HepG2 (cell line): Measurements from ENCODE around the gene PACSIN1. TPM values are rescaled to one million over a fixed set of nuclear protein-coding genes. Genes with fewer than 3 reads are reported as not detected.

Source experiments
- ARNT2 ChIP-seq: sonication (generic); formaldehyde crosslinking; IDR thresholded peaks from 2 replicates; pipeline ENCODE4 v1.8.0; 2022; ENCODE audit warnings: mild to moderate bottlenecking, low read depth, missing genetic modification reagents, moderate library complexity
- ATF1 ChIP-seq: IDR thresholded peaks from 2 replicates; pipeline ENCODE4 v1.6.1; 2016; ENCODE audit warnings: mild to moderate bottlenecking, control low read depth
- CC2D1A ChIP-seq: sonication (generic); formaldehyde crosslinking; IDR thresholded peaks from 2 replicates; pipeline ENCODE4 v1.8.1; 2023; ENCODE audit warnings: mild to moderate bottlenecking, missing genetic modification reagents
- EZH2 ChIP-seq: conservative IDR thresholded peaks from 2 replicates; pipeline ENCODE4 v1.6.1; 2012; ENCODE audit warnings: mild to moderate bottlenecking, low read depth, low read length, moderate library complexity
- HDAC6 ChIP-seq: fragments of 200-600 bp; sonication (generic); IDR thresholded peaks from 2 replicates; pipeline ENCODE4 v1.7.0; 2017; ENCODE audit warnings: mild to moderate bottlenecking, antibody characterized with exemption, low read length, low read depth
- ISX ChIP-seq: sonication (generic); formaldehyde crosslinking; conservative IDR thresholded peaks from 2 replicates; pipeline ENCODE4 v1.5.0; 2020; ENCODE audit warnings: missing genetic modification reagents
- NCOA2 ChIP-seq: sonication (generic); formaldehyde crosslinking; IDR thresholded peaks from 2 replicates; pipeline ENCODE4 v1.8.0; 2022; ENCODE audit warnings: inconsistent platforms
- POLR2A ChIP-seq, 2 experiments: IDR thresholded peaks; 2 replicates each; pipeline ENCODE4 v1.6.1; 2011; ENCODE audit warnings: low read depth in 2 of 2, low read length in 2 of 2, mild to moderate bottlenecking in 1 of 2, moderate library complexity in 1 of 2; ENCODE audit not compliant: insufficient read depth in 1 of 2
- RFX1 ChIP-seq: fragments of 450-650 bp; IDR thresholded peaks from 2 replicates; pipeline ENCODE4 v1.6.1; 2017
- SETDB1 ChIP-seq: sonication (generic); formaldehyde crosslinking; IDR thresholded peaks from 2 replicates; pipeline ENCODE4 v1.5.1; 2020; ENCODE audit warnings: missing genetic modification reagents, mild to moderate bottlenecking, borderline replicate concordance
- SIX1 ChIP-seq: sonication (generic); formaldehyde crosslinking; IDR thresholded peaks from 2 replicates; pipeline ENCODE4 v1.4.0; 2020; ENCODE audit warnings: missing genetic modification reagents, borderline replicate concordance
- SMARCE1 ChIP-seq: fragments of 450-650 bp; IDR thresholded peaks from 2 replicates; pipeline ENCODE4 v1.6.1; 2017; ENCODE audit warnings: borderline replicate concordance
- THAP11 ChIP-seq: IDR thresholded peaks from 2 replicates; pipeline ENCODE4 v1.6.1; 2016; ENCODE audit warnings: missing biosample characterization, missing genetic modification reagents
- YEATS2 ChIP-seq: sonication (generic); formaldehyde crosslinking; IDR thresholded peaks from 2 replicates; pipeline ENCODE4 v1.4.0; 2020; ENCODE audit warnings: missing genetic modification reagents, borderline replicate concordance
- ZEB1 ChIP-seq: IDR thresholded peaks from 2 replicates; pipeline ENCODE4 v1.6.1; 2012; ENCODE audit warnings: mild to moderate bottlenecking, low read depth, inconsistent platforms; ENCODE audit not compliant: insufficient replicate concordance
- ZNF10 ChIP-seq: sonication (generic); formaldehyde crosslinking; IDR thresholded peaks from 2 replicates; pipeline ENCODE4 v1.4.0; 2020; ENCODE audit warnings: mild to moderate bottlenecking, low read depth, missing genetic modification reagents, borderline replicate concordance
- ZNF326 ChIP-seq: sonication (generic); formaldehyde crosslinking; IDR thresholded peaks from 2 replicates; pipeline ENCODE4 v1.4.0; 2020; ENCODE audit warnings: missing genetic modification reagents, borderline replicate concordance
- ZNF44 ChIP-seq: sonication (generic); formaldehyde crosslinking; IDR thresholded peaks from 2 replicates; pipeline ENCODE4 v1.5.1; 2020; ENCODE audit warnings: mild to moderate bottlenecking, missing genetic modification reagents
- ZNF562 ChIP-seq: sonication (generic); formaldehyde crosslinking; IDR thresholded peaks from 2 replicates; pipeline ENCODE4 v1.8.0; 2022; ENCODE audit warnings: missing genetic modification reagents, borderline replicate concordance
- ZNF878 ChIP-seq: sonication (generic); formaldehyde crosslinking; IDR thresholded peaks from 2 replicates; pipeline ENCODE4 v1.8.1; 2023; ENCODE audit warnings: mild to moderate bottlenecking, missing genetic modification reagents, moderate library complexity
- ZNF883 ChIP-seq: sonication (generic); formaldehyde crosslinking; IDR thresholded peaks from 2 replicates; pipeline ENCODE4 v1.5.1; 2020; ENCODE audit warnings: mild to moderate bottlenecking, missing genetic modification reagents; ENCODE audit errors: not compliant biosample characterization
- polyA plus RNA-seq, 8 experiments: library from polyadenylated mRNA; depleted of rRNA in 3 of 8; stranded (reverse) in 7 of 8; unstranded in 1 of 8; fragments of >200 nt; fragmentation: Illumina TruSeq in 4 of 8; extraction: Trizol in 4 of 8; gene quantifications; 2 replicates each; pipeline versions ENCODE4 v1.2.1 to v1.2.3, GENCODE V29; 2011 to 2016; ENCODE audit warnings: low read depth in 4 of 8, missing spikeins in 1 of 8, mixed read lengths in 1 of 8; ENCODE audit not compliant: insufficient read depth in 1 of 8
- total RNA-seq, 5 experiments: library from RNA; depleted of rRNA; stranded (reverse); fragments of >200 nt; fragmentation: Illumina TruSeq; extraction: Trizol; gene quantifications; 2 replicates each; pipeline ENCODE4 v1.2.3, GENCODE V29; 2016; ENCODE audit warnings: low read depth in 1 of 5
- TF ChIP-seq, protein P1 (sequence below): IDR thresholded peaks from 2 replicates; pipeline ENCODE4 v1.6.1; 2016; ENCODE audit warnings: missing biosample characterization, missing genetic modification reagents, low read depth
- TF ChIP-seq, protein P2 (sequence below): IDR thresholded peaks from 2 replicates; pipeline ENCODE4 v1.6.1; 2016
- TF ChIP-seq, protein P3 (sequence below): sonication (generic); formaldehyde crosslinking; IDR thresholded peaks from 2 replicates; pipeline ENCODE4 v1.4.0; 2020; ENCODE audit warnings: missing genetic modification reagents

PACSIN1 gene
- total and polyA plus RNA-seq, 2 of the 13 experiments (the other 11 are each of a cell fraction or from before 2014, with no cell fraction given), result not detected

DNA sequence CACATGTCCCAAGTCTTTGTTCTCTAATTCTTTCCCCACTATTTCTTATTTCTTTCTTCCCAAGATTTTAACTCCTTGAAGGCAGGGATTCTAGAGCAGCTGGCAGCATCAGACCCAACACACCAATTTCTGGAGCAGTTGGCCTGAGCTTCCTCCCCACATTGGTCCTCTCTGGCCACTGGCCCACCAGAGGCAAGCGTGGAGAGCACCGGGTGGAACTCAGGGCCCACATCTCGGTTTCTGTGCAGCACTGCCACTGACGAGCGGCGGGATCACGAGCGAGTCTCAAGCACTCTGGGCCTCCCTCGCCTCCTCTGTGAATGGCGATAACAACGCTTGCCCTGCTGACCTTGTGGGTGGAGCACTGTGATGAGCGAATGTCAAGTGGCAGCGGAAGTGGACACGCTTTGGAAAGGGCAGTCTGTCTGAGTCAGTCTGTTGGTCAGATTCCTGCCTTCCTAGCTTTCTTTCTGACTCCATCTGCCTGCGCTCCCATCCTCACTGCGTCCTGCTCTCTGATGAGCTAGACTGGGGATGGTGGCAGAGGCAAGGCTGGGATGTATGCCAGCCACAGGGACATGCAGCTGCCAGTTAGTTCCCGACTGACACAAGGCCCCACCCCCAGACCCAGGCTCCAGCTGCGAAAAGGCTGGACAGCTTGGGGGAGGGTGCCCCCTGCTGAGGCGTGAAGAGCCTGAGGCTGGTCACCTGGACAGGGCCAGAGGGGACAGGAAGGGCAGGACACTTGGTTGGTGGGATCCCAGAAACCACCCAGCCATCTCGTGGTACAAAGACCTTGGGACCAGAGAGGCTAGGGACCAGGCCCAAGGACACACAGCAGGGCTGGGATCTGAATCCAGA is 94.7 kb downstream of the PACSIN1 start (continued):
- TF ChIP-seq ATF1 (no peak), ZNF562 (CRISPR knock-in tag) (no peak), ARNT2 (no peak; the same call in 1 of the 2 replicates), NCOA2 (CRISPR knock-in tag) (no peak), ZNF878 (CRISPR knock-in tag) (no peak), SMARCE1 (no peak), THAP11 (CRISPR knock-in tag) (no peak; the same call in 1 of the 2 replicates), ZNF10 (no peak), HDAC6 (no peak), CC2D1A (no peak), ISX (no peak), POLR2A (IDR thresholded peaks at IDR 0.05; ENCODE audit: insufficient read depth in 1 of 2, low read depth in 2 of 2, low read length in 2 of 2) (no peak), SETDB1 (CRISPR knock-in tag) (no peak), ZNF883 (CRISPR knock-in tag) (no peak), SIX1 (CRISPR knock-in tag) (no peak), ZEB1 (no peak), ZNF44 (CRISPR knock-in tag) (peak; percentile 77; the same call in 1 of the 2 replicates), ZNF326 (CRISPR knock-in tag) (no peak), RFX1 (no peak), EZH2 (no peak), YEATS2 (CRISPR knock-in tag) (no peak)
- TF ChIP-seq, protein P1, sequence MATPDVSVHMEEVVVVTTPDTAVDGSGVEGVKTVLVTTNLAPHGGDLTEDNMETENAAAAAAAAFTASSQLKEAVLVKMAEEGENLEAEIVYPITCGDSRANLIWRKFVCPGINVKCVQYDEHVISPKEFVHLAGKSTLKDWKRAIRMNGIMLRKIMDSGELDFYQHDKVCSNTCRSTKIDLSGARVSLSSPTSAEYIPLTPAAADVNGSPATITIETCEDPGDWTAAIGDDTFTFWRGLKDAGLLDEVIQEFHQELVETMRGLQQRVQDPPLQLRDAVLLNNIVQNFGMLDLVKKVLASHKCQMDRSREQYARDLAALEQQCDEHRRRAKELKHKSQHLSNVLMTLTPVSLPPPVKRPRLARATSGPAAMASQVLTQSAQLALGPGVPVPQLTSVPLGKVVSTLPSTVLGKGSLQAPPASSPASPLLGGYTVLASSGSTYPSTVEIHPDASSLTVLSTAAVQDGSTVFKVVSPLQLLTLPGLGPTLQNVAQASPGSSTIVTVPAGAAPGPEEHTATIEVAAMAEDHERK (CRISPR knock-in tag), result no peak
- TF ChIP-seq, protein P2, sequence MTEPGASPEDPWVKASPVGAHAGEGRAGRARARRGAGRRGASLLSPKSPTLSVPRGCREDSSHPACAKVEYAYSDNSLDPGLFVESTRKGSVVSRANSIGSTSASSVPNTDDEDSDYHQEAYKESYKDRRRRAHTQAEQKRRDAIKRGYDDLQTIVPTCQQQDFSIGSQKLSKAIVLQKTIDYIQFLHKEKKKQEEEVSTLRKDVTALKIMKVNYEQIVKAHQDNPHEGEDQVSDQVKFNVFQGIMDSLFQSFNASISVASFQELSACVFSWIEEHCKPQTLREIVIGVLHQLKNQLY, result peak; percentile 17; the same call in 1 of the 2 replicates
- TF ChIP-seq, protein P3, sequence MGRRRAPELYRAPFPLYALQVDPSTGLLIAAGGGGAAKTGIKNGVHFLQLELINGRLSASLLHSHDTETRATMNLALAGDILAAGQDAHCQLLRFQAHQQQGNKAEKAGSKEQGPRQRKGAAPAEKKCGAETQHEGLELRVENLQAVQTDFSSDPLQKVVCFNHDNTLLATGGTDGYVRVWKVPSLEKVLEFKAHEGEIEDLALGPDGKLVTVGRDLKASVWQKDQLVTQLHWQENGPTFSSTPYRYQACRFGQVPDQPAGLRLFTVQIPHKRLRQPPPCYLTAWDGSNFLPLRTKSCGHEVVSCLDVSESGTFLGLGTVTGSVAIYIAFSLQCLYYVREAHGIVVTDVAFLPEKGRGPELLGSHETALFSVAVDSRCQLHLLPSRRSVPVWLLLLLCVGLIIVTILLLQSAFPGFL (CRISPR knock-in tag), result no peak
